GM10847 (cell line): Measurements from ENCODE around the gene LMBRD2.

ENCODE experiments used
- POLR2A ChIP-seq: IDR thresholded peaks from 2 replicates; pipeline ENCODE4 v1.6.1; 2011; ENCODE audit not compliant: insufficient read length; ENCODE audit errors: extremely low read depth

The LMBRD2 gene

DNA sequence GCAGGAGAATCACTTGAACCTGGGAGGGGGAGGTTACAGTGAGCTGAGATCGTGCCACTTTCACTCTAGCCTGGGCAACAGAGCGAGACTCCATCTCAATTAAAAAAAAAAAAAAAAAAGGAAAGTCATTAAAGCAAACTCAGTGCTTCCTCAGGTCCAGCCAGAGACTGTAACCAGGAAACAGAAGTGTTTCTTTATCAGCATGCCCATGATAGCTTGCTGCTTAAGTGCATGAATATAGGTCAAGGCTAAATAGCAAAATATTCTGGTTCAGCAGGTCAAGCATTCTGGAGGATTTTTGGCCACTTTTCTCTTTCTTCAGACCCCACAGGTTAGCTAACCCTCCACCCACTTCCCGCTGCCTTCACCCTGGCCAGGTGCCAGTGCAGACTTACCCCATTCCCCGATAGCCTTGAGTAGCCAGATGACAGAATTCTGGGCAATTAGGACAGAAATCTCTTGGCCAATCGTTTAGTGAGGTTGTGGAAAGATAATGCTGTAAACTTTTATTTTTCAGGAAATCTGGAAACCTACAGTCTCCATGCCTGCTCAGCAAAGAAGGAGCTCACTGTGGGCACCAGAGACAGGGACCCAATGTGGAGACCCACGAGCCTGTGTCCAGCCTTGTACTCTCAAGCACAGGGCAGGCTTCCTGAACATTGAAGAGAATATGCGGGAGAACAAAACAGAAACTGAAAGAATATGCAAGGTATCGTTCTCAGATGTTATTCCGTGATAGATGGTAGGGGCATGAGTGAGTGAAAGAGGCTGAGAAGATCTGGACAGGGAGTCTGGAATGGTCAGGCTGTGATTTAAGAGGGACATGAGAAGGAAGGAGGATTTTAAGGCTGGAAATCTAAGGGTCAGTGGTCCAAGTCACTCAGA, 80.8 kb downstream of the LMBRD2 start:
- no peak for TF ChIP-seq POLR2A

DNA sequence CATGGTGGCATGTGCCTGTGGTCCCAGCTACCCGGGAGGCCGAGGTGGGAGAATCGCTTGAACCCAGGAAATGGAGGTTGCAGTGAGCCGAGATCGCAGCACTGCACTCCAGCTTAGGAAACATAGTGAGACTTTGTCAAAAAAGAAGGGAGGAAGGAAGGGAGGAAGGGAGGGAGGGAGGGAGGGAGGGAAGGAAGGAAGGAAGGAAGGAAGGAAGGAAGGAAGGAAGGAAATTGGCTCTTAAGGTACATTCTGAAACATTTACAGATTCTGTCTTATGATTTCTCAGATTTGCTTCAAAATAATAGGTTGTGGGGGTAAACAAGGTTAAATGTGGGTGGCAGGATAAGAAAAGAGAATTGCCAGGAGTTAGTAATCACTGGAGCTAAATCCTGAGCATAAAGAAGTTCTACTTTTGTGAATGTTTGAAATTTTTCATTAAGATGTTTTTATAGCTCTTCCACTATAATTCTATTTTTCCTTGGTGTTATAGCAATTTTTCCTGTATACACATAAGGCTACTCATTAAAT, 82.9 kb downstream of the LMBRD2 start:
- no peak for TF ChIP-seq POLR2A

DNA sequence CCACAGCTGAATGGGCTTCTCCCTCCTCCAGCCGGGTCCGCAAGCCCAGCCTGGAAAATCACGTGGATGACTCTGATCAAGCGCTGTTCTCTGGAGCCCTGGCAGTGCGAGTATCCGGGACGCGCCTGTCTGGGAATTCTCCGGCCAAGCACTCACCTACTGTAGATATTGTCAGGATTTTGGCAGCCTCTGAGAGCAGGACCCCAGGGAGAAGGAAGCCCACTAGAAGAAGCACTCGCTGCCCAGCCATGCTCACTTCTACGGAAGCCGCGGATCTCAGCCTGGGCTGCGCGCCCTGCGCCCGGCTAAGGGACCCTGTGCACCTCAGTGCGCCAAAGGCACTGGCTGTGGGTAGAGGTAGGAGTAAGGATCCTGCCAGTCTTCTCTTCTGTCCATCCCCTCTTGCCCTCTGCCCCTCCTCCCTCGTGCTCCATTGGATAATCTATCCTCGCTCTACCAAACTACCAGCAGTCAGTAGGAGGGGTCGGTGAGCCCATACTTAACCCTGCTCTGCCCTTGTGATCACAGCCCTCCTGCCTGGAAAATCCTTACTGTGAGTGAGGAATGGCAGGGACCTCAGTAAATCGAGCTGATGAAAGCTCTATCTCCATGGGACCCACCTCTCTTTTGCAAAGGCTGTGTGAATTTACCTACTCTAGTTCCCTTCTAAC, 85.0 kb downstream of the LMBRD2 start, which contains the start of gene UGT3A2:
Gene UGT3A2 (minus strand): TSS at position 343 of the 671 bp plus-strand sequence. CDS start 93 bp downstream, at position 250.
- TF ChIP-seq POLR2A: no peak

DNA sequence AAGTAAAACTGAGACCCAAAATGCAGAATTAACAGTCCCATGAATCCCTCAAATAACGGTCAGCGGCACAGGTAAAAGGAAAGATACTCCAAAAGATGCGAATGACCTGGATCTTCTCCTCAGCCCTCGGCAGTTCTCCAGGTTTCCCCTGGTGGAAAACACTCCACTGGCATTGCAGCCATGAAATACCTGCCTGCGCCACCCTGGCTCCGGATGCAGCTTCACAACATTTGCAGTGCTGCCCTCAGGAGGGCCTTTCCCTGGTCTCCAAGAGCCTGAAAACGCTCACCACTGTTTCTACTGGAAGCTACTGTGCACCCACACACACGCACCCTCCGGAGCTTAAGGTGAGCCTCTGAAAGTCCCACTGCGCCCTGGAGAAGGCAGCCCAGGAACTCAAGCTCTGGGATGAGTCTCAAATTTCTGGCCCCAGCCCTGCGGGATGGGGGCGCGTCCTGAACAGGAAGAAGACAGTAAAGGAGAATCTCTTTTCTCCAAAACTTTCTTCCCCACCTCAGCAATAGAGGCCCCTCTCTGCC, 85.6 kb downstream of the LMBRD2 start:
- TF ChIP-seq POLR2A: no peak

DNA sequence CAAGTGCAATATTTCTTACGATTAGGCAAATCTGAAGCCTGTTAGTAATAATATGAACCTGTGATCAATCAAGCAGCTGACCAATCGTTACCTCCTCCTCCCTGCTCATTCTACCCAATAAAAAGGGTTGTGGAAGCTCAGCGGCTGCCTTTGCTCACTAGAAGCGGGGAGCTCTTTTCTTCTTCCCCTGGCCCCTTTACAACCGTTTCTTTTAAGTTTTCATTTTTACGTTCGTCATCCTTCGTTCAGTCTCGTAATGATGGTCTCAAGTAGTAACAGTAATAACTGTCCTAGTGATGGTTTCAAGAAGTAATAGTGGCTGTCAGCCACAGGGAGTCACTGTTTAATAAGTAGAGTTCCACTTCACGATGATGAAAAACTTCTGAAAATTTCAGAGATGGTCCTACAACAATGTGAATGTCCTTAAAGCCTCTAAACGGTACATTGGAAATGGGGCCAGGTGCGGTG, 91.2 kb downstream of the LMBRD2 start:
- TF ChIP-seq POLR2A: no peak

DNA sequence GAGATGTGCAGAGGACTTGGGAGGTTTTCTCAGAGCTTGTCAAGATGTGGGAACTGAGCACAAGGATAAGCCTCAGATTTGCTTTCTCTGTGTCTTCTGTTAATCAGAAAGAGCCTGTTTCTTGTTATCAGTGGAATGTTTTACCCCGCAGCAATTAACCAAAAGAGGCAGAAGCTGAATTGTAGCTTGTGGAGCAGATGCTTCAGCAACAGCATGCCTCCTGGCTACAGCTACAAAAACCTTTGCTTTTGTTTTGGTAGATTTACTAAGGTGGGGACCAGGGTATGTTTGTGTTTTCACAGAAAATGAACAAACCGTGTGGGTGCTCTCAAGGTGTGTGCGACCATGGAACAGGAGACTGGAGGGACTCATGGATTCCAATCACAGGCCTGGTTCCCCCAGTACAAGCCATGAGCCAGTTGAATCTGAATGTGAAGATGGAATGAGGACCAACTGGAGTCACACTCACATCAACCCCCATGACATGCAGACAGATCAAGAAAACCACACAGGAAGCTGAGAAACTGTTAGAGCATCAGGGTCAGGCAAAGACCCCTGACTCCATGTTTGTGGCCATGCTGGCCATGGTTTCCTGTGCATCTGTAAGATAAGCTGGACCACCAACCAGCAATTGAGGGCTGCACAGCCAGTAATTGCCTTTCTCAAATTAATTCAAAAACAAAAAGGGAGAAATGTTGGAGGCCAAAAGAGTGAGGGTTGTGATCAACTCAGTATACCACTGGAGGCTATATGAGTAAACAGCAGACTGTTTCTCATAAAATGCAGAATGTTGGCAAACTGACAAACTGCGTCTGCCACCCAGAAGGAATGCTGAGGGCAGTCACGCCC, 91.9 kb downstream of the LMBRD2 start:
- no peak for TF ChIP-seq POLR2A

DNA sequence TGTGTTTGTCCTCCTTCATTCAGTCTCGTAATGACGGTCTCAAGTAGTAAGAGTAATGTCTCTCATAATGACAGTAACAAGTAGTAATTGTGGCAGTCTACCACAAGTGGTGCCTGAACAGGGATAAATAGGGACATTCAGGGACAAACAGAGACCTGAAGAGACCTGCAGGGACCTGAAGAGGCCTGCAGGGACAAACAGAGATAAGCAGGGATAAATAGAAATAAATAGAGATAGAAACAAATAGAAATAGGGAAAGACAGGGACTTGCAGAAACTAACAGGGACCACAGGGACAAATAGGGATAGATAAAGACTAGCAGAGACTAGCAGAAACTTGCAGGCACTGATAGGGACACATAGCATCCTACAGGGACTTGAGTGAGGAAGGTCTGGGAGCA, 92.9 kb downstream of the LMBRD2 start:
- no peak for TF ChIP-seq POLR2A

DNA sequence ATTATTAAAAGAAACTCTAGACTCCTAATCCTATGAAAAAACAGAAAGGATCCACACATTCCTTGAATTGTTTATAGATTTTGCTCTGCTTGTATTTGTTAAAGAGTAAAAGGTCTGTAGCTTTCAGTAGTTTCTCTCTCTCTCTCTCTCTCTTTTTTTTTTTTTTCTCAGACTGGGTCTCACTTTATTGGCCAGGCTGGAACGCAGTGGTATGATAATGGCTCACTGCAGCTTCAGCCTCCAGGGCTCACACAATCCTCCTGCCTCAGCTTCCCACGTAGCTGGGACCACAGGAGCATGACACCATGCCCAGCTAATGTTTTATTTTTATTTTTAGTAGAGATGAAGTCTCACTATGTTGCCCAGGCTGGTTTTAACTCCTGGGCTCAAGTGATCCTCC, 94.3 kb downstream of the LMBRD2 start:
- no peak for TF ChIP-seq POLR2A

DNA sequence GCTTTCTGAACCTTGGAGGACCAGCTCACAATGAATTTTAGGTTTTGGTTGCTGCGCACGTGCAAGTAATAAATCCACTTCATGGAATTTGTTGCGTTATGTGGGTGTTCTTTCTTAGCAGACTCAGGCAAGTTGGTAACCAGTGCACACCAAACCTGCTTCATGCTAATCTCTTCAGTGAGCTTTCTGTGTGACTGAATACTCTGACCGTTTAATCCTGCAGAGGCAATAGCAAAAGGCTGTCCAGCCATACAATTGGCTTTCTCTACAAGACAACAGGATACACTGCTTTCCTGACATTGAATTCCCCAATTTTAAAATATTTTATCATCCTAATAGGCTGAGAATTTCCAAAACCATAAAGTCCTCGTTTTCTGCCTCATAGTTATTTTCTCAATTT, 95.3 kb downstream of the LMBRD2 start:
- TF ChIP-seq POLR2A: no peak

DNA sequence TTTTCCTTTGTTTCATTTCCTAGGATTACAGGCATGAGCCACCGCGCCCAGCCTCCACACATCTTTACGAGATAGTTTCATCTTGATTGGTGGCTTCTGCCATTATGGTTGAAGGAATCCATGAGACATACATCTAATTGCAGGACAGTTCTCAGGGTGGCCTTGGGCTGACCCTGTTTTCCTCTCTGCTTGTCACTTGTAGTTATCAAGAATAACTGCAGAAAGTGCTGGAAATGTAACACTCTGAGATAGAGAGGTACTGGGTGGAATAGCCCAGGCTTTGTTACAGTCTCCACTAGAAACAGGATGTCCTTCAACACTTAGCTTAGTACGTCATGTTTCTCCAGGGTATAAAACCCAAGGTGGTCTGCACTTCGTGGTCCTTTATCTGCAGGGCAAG, 95.7 kb downstream of the LMBRD2 start:
- TF ChIP-seq POLR2A: no peak

DNA sequence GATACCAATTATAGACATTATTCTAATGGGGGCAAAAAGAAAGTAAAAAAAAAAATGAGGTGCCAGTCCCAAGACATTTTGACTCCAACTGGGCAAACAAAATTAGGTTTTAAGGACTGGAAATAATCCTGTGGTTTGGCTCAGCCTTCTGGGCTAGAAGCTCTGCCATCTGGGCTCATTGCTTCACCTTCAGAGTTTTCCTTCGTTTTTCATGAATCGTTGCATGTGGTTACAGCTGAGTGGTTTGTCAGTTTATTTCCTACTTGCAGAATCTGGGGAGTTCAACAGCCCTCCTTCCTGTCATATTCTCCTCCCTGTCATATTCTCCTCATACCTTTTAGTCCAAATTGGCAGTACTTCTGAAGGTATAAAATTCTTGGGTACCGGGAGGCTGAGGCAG, 97.0 kb downstream of the LMBRD2 start:
- no peak for TF ChIP-seq POLR2A

DNA sequence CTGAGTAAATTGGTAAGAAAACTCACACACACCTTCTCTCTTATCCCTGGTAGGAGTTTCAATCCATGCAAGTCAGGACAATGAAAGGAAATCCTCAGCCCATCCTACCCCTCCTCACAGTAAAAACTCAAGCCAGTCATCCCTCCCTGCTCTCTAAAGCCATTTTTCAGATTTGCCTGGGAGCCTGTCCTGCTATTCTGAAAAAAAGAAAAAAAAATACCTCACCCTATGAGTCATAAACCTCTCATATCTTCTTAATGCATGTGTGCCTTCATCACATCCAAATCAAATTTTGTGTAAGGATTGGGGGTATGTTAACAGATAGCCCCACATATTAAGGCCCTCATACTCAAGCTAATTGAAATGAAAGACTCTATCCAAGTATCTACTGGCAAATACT, 99.1 kb downstream of the LMBRD2 start:
- TF ChIP-seq POLR2A: no peak

DNA sequence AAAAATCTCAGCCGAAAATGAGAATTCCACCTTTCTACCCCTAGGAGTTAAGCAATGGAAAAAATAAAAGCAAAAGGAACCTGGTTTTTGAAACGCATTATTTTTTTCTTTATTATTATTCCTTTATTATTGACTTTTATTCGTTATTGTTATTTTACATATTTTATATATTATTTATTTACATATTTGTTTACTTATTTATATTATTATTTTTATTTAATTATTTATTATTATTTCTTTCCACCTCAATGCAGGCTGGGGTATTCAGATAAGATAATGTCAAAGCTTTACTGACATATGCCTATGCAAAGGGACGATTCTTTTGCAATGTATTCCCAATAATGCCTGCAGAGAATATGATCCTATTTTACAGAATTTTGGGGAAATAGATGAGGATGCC, 101.7 kb downstream of the LMBRD2 start:
- TF ChIP-seq POLR2A: no peak
